ENCODE data around the gene NNMT. TPM values are rescaled to one million over a fixed set of nuclear protein-coding genes. Genes with fewer than 3 reads are reported as not detected.

Gene NNMT
- total and polyA plus RNA-seq, 8 donors, result 1.2 to 244 (median 1.9) TPM

- H3K27me3 ChIP-seq, result no peaks in the 10 kb centered on the region
Observed at GRCh38 chr11:114283422-114283821, 12.8 kb upstream of the NNMT start.

GRCh38 chr11:114284021-114284420, 12.2 kb upstream of the NNMT start:
- DNase-seq (no peak), ATAC-seq (no peak)
- Histone ChIP-seq H3K4me1 (peaks cover 7 to 9% of the 10 kb centered on the region in 2 donors), H3K27ac (no peak overlapping the region), H3K27me3 (no peaks in the 10 kb centered on the region), H3K9me3 (no peaks in the 10 kb centered on the region), H3K36me3 (no peaks in the 10 kb centered on the region), H3K4me3 (no peak overlapping the region)
- TF ChIP-seq CTCF (IDR thresholded peaks at IDR 0.05), result no peak
- intact Hi-C loops (cut with DNase I), result no loop called here

More at GRCh38 chr11:114283422-114283821, 12.8 kb upstream of the NNMT start:
- ATAC-seq (no peak), DNase-seq (no peak)
- no peak overlapping the region for H3K4me3 ChIP-seq
- intact Hi-C loops (cut with DNase I), result no loop called here
- no peaks in the 10 kb centered on the region for H3K9me3 ChIP-seq
- H3K4me1 ChIP-seq, result peaks cover 7 to 9% of the 10 kb centered on the region in 2 donors
- no peaks in the 10 kb centered on the region for H3K36me3 ChIP-seq
- no peak overlapping the region for H3K27ac ChIP-seq
- no peak for TF ChIP-seq CTCF (IDR thresholded peaks at IDR 0.05)

- H3K36me3 ChIP-seq, result no peaks in the 10 kb centered on the region
- no peak for DNase-seq
- TF ChIP-seq CTCF (IDR thresholded peaks at IDR 0.05), result no peak
- H3K4me3 ChIP-seq, result no peak overlapping the region
- ATAC-seq, result no peak
- H3K27ac ChIP-seq, result no peak overlapping the region
- intact Hi-C loops (cut with DNase I), result no loop called here
- H3K27me3 ChIP-seq, result no peaks in the 10 kb centered on the region
- peaks cover 7 to 9% of the 10 kb centered on the region in 2 donors for H3K4me1 ChIP-seq
- no peaks in the 10 kb centered on the region for H3K9me3 ChIP-seq
Observed at GRCh38 chr11:114284914-114285313, 11.3 kb upstream of the NNMT start.

GRCh38 chr11:114285599-114285998, 10.6 kb upstream of the NNMT start:
- no peaks in the 10 kb centered on the region for H3K36me3 ChIP-seq
- H3K9me3 ChIP-seq, result no peaks in the 10 kb centered on the region
- no peak for ATAC-seq
- TF ChIP-seq CTCF (IDR thresholded peaks at IDR 0.05), result no peak
- intact Hi-C loops (cut with DNase I), result no loop called here
- H3K27ac ChIP-seq, result no peak overlapping the region
- no peak overlapping the region for H3K4me3 ChIP-seq
- H3K4me1 ChIP-seq, result peaks cover 5 to 7% of the 10 kb centered on the region in 2 donors
- DNase-seq, result no peak
- H3K27me3 ChIP-seq, result no peaks in the 10 kb centered on the region

GRCh38 chr11:114286229-114286628, 10.0 kb upstream of the NNMT start:
- H3K36me3 ChIP-seq, result no peaks in the 10 kb centered on the region

More at GRCh38 chr11:114286229-114286628, 10.0 kb upstream of the NNMT start:
- intact Hi-C loops (cut with DNase I), result no loop called here
- TF ChIP-seq CTCF (IDR thresholded peaks at IDR 0.05), result no peak
- Histone ChIP-seq H3K4me3 (no peak overlapping the region), H3K4me1 (peaks cover 2 to 5% of the 10 kb centered on the region in 2 donors), H3K27me3 (no peaks in the 10 kb centered on the region), H3K27ac (no peak overlapping the region), H3K9me3 (no peaks in the 10 kb centered on the region)
- DNase-seq, result no peak
- ATAC-seq, result no peak

Data from left lung (tissue), 10 donors.